NCI-H345 treated with DMSO at 0.1 percent for 48 hours (cell line): Measurements from ENCODE around the gene LRRC25.

Experiments
- DNase-seq: peaks from one replicate; lab custom pipeline; 2025; ENCODE audit not compliant: unreplicated experiment; lab: John Stamatoyannopoulos, UW

The LRRC25 gene

DNA sequence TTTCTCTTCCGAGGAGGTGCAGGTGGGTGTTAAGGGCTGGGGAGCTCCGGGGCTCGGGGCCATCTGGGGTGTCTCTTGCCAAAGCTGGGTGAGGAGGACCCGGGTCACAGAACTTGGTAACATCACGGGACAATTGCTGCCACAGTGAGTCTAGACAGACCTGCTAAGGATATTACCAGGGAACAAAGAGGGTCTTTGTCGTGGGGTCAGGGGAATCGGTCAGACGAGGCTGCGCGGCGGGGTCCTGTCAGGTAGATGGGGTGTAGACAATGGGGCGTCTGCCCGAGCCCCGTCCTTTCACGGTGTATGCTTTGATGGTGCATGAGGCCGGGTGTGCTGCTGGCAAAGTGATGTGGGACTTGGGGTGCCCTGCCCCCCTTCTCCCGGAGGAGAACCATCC, 49.3 kb downstream of the LRRC25 start:
- no peak for DNase-seq

DNA sequence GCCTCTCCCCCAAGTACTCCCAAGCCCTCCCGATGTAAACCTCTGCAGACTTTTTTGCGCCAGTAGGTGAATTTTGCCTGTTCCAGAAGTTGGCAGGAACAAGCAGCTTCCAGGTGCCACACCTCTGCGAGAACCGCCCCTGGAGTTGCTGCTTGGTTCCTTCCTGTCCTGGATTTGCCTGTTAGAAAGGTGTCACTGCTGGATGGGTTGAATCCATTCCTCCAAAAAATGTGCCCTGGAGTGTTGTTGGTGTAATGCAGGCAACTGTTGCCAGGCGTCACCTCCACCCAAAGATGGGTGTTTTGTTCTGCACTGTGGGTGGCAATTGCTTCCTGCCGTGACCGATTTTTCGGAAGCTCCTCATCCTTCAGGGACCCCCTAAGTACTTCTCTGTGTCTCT, 51.3 kb downstream of the LRRC25 start:
- no peak for DNase-seq

DNA sequence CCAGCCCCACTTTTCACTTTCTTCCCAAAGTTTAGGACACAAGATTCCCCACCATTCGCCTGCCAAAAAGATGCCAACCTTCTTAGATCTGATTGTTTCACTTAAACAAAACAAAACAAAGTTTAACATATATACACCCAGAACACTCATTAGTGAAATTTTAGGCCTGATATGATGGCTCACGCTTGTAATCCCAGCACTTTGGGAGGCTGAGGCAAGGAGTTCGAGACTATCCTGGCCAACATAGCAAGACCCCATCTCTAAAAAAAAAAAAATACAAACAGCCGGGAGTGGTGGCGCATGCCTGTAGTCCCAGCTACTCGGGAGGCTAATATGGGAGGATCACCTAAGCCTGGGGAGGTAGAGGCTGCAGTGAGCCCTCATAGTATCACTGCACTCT, 52.1 kb downstream of the LRRC25 start:
- DNase-seq: no peak

DNA sequence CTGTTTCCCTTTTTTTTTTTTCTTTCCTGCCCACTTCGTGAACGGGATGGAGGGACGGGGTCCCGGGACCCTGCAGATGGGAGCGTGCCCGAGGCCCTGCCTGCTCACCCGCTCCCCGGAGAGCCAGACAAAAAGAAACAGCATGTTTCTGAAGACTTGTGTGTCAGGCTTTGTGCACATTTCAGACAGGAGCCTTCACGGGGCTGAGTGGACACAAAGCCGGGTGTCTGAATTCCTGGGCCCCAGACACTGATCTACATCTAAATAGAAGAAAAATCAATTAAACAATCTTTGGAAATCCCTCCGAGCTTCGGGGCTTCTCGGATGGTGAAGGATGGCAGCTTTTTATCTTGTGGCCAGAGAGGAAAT, 52.9 kb downstream of the LRRC25 start:
- no peak for DNase-seq

DNA sequence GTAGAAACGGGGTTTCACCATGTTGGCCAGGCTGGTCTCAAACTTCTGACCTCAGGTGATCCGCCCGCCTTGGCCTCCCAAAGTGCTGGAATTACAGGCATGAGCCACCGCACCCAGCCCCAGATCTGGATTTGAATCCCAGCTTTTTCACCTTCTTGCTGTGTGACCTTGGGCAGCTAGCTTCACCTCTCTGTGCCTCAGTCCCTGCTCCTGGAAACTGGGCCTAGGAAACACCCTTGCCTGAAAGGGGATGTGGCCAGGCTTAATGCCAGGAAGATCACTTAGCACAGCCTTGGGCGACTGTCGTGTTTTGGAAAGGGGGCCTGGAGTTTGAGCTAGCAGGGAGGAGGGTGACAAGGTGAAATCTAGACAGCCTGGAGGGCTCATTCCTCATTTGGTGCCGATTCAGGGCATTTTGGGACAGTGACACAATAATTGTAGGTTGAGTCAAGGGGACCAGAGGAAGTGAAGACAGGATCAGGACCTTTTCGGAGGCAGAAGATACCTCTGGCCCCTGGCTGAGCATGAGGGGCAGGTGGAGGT, 55.3 kb downstream of the LRRC25 start:
- DNase-seq: no peak
